ENCODE results near the gene CFAP54. TPM values are rescaled to one million over a fixed set of nuclear protein-coding genes. Genes with fewer than 3 reads are reported as not detected.

The CFAP54 gene
- total RNA-seq, 1 experiment from 2014 or later: 0.09 TPM

DNA sequence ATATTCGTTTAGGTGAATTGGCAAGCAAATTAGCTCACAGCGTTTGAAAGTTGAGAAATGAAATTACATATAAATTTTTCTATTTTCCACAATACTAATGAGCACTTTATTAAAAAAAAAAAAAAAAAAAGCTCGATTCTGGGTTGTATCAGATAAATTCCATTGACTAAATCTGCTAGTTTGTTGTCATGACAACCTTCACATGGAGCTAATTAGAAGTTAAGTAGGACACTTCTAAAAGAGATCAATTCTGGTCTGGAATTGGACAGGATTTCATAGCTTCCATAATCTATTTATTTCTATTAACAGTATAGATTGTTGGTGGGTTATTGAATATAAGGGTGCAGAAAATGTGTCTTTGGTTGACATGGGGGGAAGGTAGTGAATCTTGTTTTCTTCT is 332.2 kb downstream of the CFAP54 start (continued):
- TF ChIP-seq NR3C1 (CRISPR knock-in tag; conservative IDR thresholded peaks at IDR 0.05; ENCODE audit: low read depth) (no peak), KAT7 (CRISPR knock-in tag; IDR thresholded peaks at IDR 0.05; ENCODE audit: borderline replicate concordance) (no peak)

DNA sequence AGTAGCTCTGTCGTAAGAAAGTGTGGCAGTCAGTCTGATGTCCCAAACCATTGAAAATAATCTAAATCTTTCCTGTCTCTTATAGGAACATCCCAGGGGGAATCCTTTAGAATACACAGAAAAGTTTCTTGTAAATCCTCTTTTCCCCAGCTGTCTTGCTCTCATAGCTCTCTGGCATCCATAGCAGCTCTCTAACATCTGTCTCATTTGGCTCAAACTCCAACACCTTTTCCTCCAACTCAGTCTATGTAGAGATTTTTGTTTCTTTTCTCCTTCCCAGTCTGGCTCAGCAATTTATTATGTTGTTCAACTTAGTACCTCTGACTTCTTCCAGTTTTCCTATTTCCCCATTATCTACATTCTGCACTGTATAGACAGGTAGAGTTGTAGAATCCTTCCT is 333.3 kb downstream of the CFAP54 start:
- ChIA-PET POLR2A (no interaction called here), CTCF (no interaction called here)
- DNase-seq (ENCODE audit: low spot score) (no peak), ATAC-seq (no peak)
- Mint-ChIP-seq H3K9me3 (peaks cover 14% of the 10 kb centered on the region), H3K4me1 (no peaks in the 10 kb centered on the region), H3K36me3 (no peaks in the 10 kb centered on the region; the same call in 1 of the 2 replicates), H3K4me3 (no peak overlapping the region), H3K27ac (no peak overlapping the region), H3K27me3 (ENCODE audit: low read depth) (no peaks in the 10 kb centered on the region)
- TF ChIP-seq KAT7 (CRISPR knock-in tag; IDR thresholded peaks at IDR 0.05; ENCODE audit: borderline replicate concordance): no peak
- no peak for TF ChIP-seq ZNF317 (CRISPR knock-in tag; IDR thresholded peaks at IDR 0.05; ENCODE audit: borderline replicate concordance, low read depth)
- TF ChIP-seq, protein P1, sequence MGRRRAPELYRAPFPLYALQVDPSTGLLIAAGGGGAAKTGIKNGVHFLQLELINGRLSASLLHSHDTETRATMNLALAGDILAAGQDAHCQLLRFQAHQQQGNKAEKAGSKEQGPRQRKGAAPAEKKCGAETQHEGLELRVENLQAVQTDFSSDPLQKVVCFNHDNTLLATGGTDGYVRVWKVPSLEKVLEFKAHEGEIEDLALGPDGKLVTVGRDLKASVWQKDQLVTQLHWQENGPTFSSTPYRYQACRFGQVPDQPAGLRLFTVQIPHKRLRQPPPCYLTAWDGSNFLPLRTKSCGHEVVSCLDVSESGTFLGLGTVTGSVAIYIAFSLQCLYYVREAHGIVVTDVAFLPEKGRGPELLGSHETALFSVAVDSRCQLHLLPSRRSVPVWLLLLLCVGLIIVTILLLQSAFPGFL (CRISPR knock-in tag; IDR thresholded peaks at IDR 0.05; ENCODE audit: borderline replicate concordance): no peak
- no peak for TF ChIP-seq ZBTB43 (CRISPR knock-in tag; IDR thresholded peaks at IDR 0.05)
- TF ChIP-seq, protein P2, sequence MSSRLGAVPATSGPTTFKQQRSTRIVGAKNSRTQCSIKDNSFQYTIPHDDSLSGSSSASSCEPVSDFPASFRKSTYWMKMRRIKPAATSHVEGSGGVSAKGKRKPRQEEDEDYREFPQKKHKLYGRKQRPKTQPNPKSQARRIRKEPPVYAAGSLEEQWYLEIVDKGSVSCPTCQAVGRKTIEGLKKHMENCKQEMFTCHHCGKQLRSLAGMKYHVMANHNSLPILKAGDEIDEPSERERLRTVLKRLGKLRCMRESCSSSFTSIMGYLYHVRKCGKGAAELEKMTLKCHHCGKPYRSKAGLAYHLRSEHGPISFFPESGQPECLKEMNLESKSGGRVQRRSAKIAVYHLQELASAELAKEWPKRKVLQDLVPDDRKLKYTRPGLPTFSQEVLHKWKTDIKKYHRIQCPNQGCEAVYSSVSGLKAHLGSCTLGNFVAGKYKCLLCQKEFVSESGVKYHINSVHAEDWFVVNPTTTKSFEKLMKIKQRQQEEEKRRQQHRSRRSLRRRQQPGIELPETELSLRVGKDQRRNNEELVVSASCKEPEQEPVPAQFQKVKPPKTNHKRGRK (CRISPR knock-in tag; IDR thresholded peaks at IDR 0.05; ENCODE audit: borderline replicate concordance): no peak

DNA sequence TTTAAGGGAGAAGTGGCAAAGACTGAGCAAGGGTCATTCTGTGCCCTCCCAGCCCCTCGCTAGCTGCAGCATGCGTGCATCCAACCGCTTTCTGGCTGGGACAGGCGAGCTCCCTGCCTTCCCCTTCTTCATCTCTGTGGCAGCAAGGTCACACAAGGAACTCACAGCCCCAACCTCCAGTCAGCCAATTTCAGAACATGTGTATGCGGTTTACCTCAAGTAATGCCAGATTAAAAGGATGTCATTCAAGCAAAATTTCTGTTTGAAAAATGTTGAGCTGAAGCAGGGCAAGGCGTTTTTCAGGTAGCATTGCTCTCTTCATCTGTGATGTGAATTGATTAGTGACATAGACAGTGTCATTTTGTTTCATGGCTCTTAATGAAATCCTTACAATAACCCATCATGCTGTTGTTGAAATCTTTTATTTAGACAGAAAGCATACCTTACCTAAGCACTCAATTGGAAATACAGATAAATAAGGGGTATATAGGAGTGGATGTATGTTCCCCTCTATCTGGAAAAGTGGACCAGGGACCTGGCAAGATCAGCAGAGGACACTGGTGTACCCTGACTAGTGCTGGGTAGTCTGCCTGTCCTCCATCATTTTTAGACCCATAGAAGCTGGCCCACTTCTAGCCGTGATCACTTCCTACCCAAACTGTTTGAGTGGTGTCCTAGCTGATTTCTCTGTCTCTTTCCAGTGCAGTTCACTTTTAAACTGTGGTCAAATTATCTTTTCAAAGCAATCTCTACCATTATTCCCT is 334.9 kb downstream of the CFAP54 start:
- Mint-ChIP-seq H3K27me3 (ENCODE audit: low read depth) (no peaks in the 10 kb centered on the region), H3K27ac (no peak overlapping the region), H3K4me1 (no peaks in the 10 kb centered on the region), H3K4me3 (no peak overlapping the region), H3K36me3 (no peaks in the 10 kb centered on the region; the same call in 1 of the 2 replicates), H3K9me3 (peaks cover 14% of the 10 kb centered on the region)
- no peak for DNase-seq (ENCODE audit: low spot score)
- ChIA-PET POLR2A (no interaction called here), CTCF (no interaction called here)
- no peak for ATAC-seq
- no peak for TF ChIP-seq ZNF219 (CRISPR knock-in tag; IDR thresholded peaks at IDR 0.05; ENCODE audit: borderline replicate concordance)
- TF ChIP-seq, protein P3, sequence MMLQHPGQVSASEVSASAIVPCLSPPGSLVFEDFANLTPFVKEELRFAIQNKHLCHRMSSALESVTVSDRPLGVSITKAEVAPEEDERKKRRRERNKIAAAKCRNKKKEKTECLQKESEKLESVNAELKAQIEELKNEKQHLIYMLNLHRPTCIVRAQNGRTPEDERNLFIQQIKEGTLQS (CRISPR knock-in tag; conservative IDR thresholded peaks at IDR 0.05): no peak
- no peak for TF ChIP-seq ELF4 (CRISPR knock-in tag; IDR thresholded peaks at IDR 0.05; ENCODE audit: low read depth)
- no peak for TF ChIP-seq AFF4 (CRISPR knock-in tag; IDR thresholded peaks at IDR 0.05; ENCODE audit: borderline replicate concordance)
- TF ChIP-seq, protein P4, sequence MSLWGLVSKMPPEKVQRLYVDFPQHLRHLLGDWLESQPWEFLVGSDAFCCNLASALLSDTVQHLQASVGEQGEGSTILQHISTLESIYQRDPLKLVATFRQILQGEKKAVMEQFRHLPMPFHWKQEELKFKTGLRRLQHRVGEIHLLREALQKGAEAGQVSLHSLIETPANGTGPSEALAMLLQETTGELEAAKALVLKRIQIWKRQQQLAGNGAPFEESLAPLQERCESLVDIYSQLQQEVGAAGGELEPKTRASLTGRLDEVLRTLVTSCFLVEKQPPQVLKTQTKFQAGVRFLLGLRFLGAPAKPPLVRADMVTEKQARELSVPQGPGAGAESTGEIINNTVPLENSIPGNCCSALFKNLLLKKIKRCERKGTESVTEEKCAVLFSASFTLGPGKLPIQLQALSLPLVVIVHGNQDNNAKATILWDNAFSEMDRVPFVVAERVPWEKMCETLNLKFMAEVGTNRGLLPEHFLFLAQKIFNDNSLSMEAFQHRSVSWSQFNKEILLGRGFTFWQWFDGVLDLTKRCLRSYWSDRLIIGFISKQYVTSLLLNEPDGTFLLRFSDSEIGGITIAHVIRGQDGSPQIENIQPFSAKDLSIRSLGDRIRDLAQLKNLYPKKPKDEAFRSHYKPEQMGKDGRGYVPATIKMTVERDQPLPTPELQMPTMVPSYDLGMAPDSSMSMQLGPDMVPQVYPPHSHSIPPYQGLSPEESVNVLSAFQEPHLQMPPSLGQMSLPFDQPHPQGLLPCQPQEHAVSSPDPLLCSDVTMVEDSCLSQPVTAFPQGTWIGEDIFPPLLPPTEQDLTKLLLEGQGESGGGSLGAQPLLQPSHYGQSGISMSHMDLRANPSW (CRISPR knock-in tag; conservative IDR thresholded peaks at IDR 0.05; ENCODE audit: low read depth): no peak
- TF ChIP-seq, protein P1 (CRISPR knock-in tag; IDR thresholded peaks at IDR 0.05; ENCODE audit: borderline replicate concordance): no peak
- TF ChIP-seq, protein P5, sequence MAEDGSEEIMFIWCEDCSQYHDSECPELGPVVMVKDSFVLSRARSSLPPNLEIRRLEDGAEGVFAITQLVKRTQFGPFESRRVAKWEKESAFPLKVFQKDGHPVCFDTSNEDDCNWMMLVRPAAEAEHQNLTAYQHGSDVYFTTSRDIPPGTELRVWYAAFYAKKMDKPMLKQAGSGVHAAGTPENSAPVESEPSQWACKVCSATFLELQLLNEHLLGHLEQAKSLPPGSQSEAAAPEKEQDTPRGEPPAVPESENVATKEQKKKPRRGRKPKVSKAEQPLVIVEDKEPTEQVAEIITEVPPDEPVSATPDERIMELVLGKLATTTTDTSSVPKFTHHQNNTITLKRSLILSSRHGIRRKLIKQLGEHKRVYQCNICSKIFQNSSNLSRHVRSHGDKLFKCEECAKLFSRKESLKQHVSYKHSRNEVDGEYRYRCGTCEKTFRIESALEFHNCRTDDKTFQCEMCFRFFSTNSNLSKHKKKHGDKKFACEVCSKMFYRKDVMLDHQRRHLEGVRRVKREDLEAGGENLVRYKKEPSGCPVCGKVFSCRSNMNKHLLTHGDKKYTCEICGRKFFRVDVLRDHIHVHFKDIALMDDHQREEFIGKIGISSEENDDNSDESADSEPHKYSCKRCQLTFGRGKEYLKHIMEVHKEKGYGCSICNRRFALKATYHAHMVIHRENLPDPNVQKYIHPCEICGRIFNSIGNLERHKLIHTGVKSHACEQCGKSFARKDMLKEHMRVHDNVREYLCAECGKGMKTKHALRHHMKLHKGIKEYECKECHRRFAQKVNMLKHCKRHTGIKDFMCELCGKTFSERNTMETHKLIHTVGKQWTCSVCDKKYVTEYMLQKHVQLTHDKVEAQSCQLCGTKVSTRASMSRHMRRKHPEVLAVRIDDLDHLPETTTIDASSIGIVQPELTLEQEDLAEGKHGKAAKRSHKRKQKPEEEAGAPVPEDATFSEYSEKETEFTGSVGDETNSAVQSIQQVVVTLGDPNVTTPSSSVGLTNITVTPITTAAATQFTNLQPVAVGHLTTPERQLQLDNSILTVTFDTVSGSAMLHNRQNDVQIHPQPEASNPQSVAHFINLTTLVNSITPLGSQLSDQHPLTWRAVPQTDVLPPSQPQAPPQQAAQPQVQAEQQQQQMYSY (CRISPR knock-in tag; IDR thresholded peaks at IDR 0.05): no peak
